Measurements from ENCODE around the gene FAF1. TPM values are rescaled to one million over a fixed set of nuclear protein-coding genes. Genes with fewer than 3 reads are reported as not detected.

The FAF1 gene
- total and polyA plus RNA-seq, 8 donors: 47.4 to 58.3 (median 53.2) TPM

- peak overlapping the region; percentile 71 to 88 for H3K4me3 ChIP-seq
- H3K36me3 ChIP-seq: no peaks in the 10 kb centered on the region
- peak overlapping the region; percentile 97 for H3K27ac ChIP-seq
- intact Hi-C loops (cut with DNase I): no loop called here
- TF ChIP-seq, protein P1, sequence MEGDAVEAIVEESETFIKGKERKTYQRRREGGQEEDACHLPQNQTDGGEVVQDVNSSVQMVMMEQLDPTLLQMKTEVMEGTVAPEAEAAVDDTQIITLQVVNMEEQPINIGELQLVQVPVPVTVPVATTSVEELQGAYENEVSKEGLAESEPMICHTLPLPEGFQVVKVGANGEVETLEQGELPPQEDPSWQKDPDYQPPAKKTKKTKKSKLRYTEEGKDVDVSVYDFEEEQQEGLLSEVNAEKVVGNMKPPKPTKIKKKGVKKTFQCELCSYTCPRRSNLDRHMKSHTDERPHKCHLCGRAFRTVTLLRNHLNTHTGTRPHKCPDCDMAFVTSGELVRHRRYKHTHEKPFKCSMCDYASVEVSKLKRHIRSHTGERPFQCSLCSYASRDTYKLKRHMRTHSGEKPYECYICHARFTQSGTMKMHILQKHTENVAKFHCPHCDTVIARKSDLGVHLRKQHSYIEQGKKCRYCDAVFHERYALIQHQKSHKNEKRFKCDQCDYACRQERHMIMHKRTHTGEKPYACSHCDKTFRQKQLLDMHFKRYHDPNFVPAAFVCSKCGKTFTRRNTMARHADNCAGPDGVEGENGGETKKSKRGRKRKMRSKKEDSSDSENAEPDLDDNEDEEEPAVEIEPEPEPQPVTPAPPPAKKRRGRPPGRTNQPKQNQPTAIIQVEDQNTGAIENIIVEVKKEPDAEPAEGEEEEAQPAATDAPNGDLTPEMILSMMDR (IDR thresholded peaks at IDR 0.05): no peak
- peak; percentile 41 for ATAC-seq
- H3K4me1 ChIP-seq: peaks cover 0 to 27% of the 10 kb centered on the region in 2 donors
- H3K27me3 ChIP-seq: no peaks in the 10 kb centered on the region
- DNase-seq: peak in 2 of 4 donors; percentile 66 to 93
- H3K9me3 ChIP-seq: no peaks in the 10 kb centered on the region
These were observed 8.9 kb upstream of the FAF1 start for GRCh38 chr1:50968821-50969610.

GRCh38 chr1:50968158-50968820 is 8.2 kb upstream of the FAF1 start:
- intact Hi-C loops (cut with DNase I): no loop called here
- H3K4me1 ChIP-seq: peaks cover 0 to 27% of the 10 kb centered on the region in 2 donors
- peak overlapping the region; percentile 71 to 88 for H3K4me3 ChIP-seq
- ATAC-seq: peak; percentile 93
- peak overlapping the region; percentile 97 for H3K27ac ChIP-seq
- TF ChIP-seq, protein P1 (IDR thresholded peaks at IDR 0.05): peak; percentile 19 to 44
- H3K27me3 ChIP-seq: no peaks in the 10 kb centered on the region
- no peaks in the 10 kb centered on the region for H3K36me3 ChIP-seq
- peak; percentile 91 to 98 (median 95) for DNase-seq
- H3K9me3 ChIP-seq: no peaks in the 10 kb centered on the region

DNA sequence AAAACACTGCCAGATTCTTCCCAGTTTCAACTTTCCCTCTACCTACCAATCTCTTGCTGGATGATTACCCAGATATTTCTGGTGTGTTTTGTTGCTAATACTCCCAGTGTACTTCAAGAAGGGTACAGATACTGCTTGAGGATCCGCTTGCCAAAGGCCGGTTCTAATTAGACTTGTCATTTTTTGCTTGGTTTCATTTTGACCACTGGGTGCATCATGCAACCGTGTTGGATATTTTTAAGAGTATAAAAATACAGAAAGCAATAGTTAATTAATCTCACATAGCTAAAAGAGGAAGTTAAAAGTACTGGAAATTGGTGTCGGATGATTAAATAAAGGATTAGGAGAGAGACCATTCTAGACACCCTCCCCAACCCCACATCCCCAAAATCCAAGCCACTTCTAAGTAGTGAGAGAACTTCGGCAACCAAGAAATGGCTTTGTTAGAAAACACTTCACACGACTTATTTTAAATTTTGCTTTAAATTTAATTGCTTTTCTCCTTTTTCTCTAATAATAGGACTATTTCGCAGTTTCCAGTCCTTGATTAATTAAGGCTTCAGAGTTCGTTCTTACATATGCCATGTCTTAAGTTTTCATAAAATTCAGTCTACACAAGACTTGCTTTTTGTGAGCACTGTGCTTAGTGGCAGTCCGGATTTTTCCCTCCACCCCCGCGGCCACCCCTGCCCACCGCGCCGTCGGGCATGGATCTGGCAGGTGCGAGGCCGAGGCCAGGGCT is 7.5 kb upstream of the FAF1 start:
- ATAC-seq: no peak
- intact Hi-C loops (cut with DNase I): no loop called here

GRCh38 chr1:50966991-50967390 is 6.9 kb upstream of the FAF1 start:
- peak overlapping the region; percentile 97 for H3K27ac ChIP-seq
- intact Hi-C loops (cut with DNase I): no loop called here
- no peak for DNase-seq
- H3K27me3 ChIP-seq: no peaks in the 10 kb centered on the region
- ATAC-seq: no peak
- H3K9me3 ChIP-seq: no peaks in the 10 kb centered on the region
- H3K4me3 ChIP-seq: no peak overlapping the region
- H3K36me3 ChIP-seq: no peaks in the 10 kb centered on the region
- peaks cover 0 to 25% of the 10 kb centered on the region in 2 donors for H3K4me1 ChIP-seq
- TF ChIP-seq, protein P1 (IDR thresholded peaks at IDR 0.05): no peak

More for the DNA sequence above, 7.5 kb upstream of the FAF1 start:
- Histone ChIP-seq H3K4me1 (peaks cover 0 to 27% of the 10 kb centered on the region in 2 donors), H3K4me3 (peak overlapping the region; percentile 71 to 88), H3K27ac (peak overlapping the region; percentile 97), H3K27me3 (no peaks in the 10 kb centered on the region), H3K36me3 (no peaks in the 10 kb centered on the region), H3K9me3 (no peaks in the 10 kb centered on the region)
- TF ChIP-seq, protein P1 (IDR thresholded peaks at IDR 0.05): no peak
- no peak for DNase-seq
